CD14-positive monocyte (primary cell): ENCODE data around the gene RAB40B. TPM values are rescaled to one million over a fixed set of nuclear protein-coding genes. Genes with fewer than 3 reads are reported as not detected.

Source experiments
- DNase-seq, 3 donors: peaks; one replicate each; pipeline ENCODE4 v3.0.0-alpha.2; 2011 to 2022
- H2AFZ ChIP-seq: 2 replicates; pipeline ENCODE4 v1.6.0; 2012; ENCODE audit warnings: mild to moderate bottlenecking, low read depth, low read length, inconsistent platforms; ENCODE audit not compliant: insufficient read depth, poor library complexity, severe bottlenecking
- H3K27ac ChIP-seq, 2 donors: 1 replicate in 1 of 2; 2 replicates in 1 of 2; pipeline ENCODE4 v1.5.1; 2012 to 2013; ENCODE audit warnings: low read length in 2 of 2, control low read depth in 1 of 2, inconsistent platforms in 1 of 2, low read depth in 1 of 2, mild to moderate bottlenecking in 1 of 2
- H3K27me3 ChIP-seq, 2 donors: one replicate each; pipeline versions ENCODE4 v1.6.0 to v1.6.1; 2011 to 2013; ENCODE audit warnings: low read length in 2 of 2; ENCODE audit not compliant: control insufficient read depth in 2 of 2, insufficient read depth in 2 of 2
- H3K36me3 ChIP-seq, 2 donors: replicated peaks in 1 of 2; 1 replicate in 1 of 2; 2 replicates in 1 of 2; pipeline versions ENCODE4 v1.5.1 to v1.6.1; 2012 to 2013; ENCODE audit warnings: low read length in 2 of 2, control low read depth in 1 of 2, inconsistent platforms in 1 of 2, mild to moderate bottlenecking in 1 of 2; ENCODE audit not compliant: insufficient read depth in 2 of 2, control insufficient read depth in 1 of 2
- H3K4me1 ChIP-seq, 2 donors: 1 replicate in 1 of 2; 2 replicates in 1 of 2; pipeline versions ENCODE4 v1.5.1 to v1.6.1; 2012 to 2013; ENCODE audit warnings: low read length in 2 of 2, control low read depth in 1 of 2, inconsistent platforms in 1 of 2, mild to moderate bottlenecking in 1 of 2, moderate library complexity in 1 of 2; ENCODE audit not compliant: insufficient read depth in 2 of 2, control insufficient read depth in 1 of 2
- H3K4me2 ChIP-seq: replicated peaks from 2 replicates; pipeline ENCODE3; 2012; ENCODE audit warnings: low read length, moderate library complexity, mild to moderate bottlenecking; ENCODE audit not compliant: poor library complexity, severe bottlenecking; ENCODE audit errors: extremely low read depth
- H3K4me3 ChIP-seq, 3 experiments: fragments of 200-600 bp in 1 of 3; sonication (generic) in 1 of 3; replicated peaks in 1 of 3; 1 replicate in 2 of 3; 2 replicates in 1 of 3; pipeline ENCODE4 v1.5.1; 2011 to 2013; ENCODE audit warnings: low read length in 3 of 3, mild to moderate bottlenecking in 3 of 3, control low read depth in 2 of 3, low read depth in 2 of 3, inconsistent platforms in 1 of 3, moderate library complexity in 1 of 3
- H3K79me2 ChIP-seq: 2 replicates; pipeline ENCODE4 v1.6.0; 2012; ENCODE audit warnings: mild to moderate bottlenecking, control low read depth, inconsistent platforms, low read length, moderate library complexity; ENCODE audit not compliant: insufficient read depth
- H3K9ac ChIP-seq: 2 replicates; pipeline ENCODE4 v1.6.0; 2017; ENCODE audit warnings: low read length, mild to moderate bottlenecking; ENCODE audit not compliant: insufficient read depth, poor library complexity, severe bottlenecking
- H3K9me3 ChIP-seq, 2 donors: replicated peaks in 1 of 2; 1 replicate in 1 of 2; 2 replicates in 1 of 2; pipeline versions ENCODE4 v1.5.1 to v1.6.1; 2012 to 2013; ENCODE audit warnings: low read length in 2 of 2, control low read depth in 1 of 2; ENCODE audit not compliant: control insufficient read depth in 1 of 2, insufficient read depth in 1 of 2
- H4K20me1 ChIP-seq: 2 replicates; pipeline ENCODE4 v1.6.0; 2012; ENCODE audit warnings: mild to moderate bottlenecking, low read length, control low read depth, moderate library complexity; ENCODE audit not compliant: insufficient read depth
- H3K27ac Mint-ChIP-seq, 7 donors: one replicate each; pipeline ENCODE4 v1.8.0; 2020; ENCODE audit warnings: mild to moderate bottlenecking in 7 of 7, mixed read lengths in 7 of 7, moderate library complexity in 6 of 7, inconsistent platforms in 2 of 7
- H3K27me3 Mint-ChIP-seq, 3 donors: one replicate each; pipeline ENCODE4 v1.8.0; 2021 to 2022; ENCODE audit warnings: low read depth in 3 of 3, mild to moderate bottlenecking in 3 of 3, mixed read lengths in 3 of 3, moderate library complexity in 3 of 3, inconsistent platforms in 1 of 3
- H3K36me3 Mint-ChIP-seq, 2 donors: one replicate each; pipeline ENCODE4 v1.8.0; 2020; ENCODE audit warnings: mixed read lengths in 2 of 2, inconsistent platforms in 1 of 2, mild to moderate bottlenecking in 1 of 2
- H3K4me1 Mint-ChIP-seq: one replicate; pipeline ENCODE4 v1.8.0; 2020; ENCODE audit warnings: mild to moderate bottlenecking, mixed read lengths
- H3K4me3 Mint-ChIP-seq, 2 donors: one replicate each; pipeline ENCODE4 v1.8.0; 2020; ENCODE audit warnings: mild to moderate bottlenecking in 2 of 2, mixed read lengths in 2 of 2, moderate library complexity in 1 of 2
- H3K9me3 Mint-ChIP-seq, 7 donors: one replicate each; pipeline ENCODE4 v1.8.0; 2020 to 2022; ENCODE audit warnings: mixed read lengths in 7 of 7, mild to moderate bottlenecking in 6 of 7, moderate library complexity in 6 of 7, inconsistent platforms in 2 of 7
- CTCF ChIP-seq: fragments of 200-600 bp; IDR thresholded peaks from one replicate; pipeline ENCODE4 v1.8.0; 2022; ENCODE audit warnings: antibody characterized with exemption, mild to moderate bottlenecking
- WGBS: methylation state at CpG from one replicate; pipeline ENCODE4 v1.1.5; 2013; ENCODE audit warnings: missing lambda C conversion rate; ENCODE audit not compliant: insufficient coverage; 5-methylcytosine and 5-hydroxymethylcytosine counted together
- intact Hi-C, 2 donors: fragments of 100-400 bp; cut with micrococcal nuclease; formaldehyde crosslinking; loops; one replicate each; pipeline versions ENCODE4 v1.15.0 to v1.15.1; 2023
- polyA plus RNA-seq, 3 donors: library from polyadenylated mRNA; depleted of rRNA in 1 of 3; unstranded in 2 of 3; stranded (reverse) in 1 of 3; fragments of 300-500 nt in 2 of 3; fragments of >200 nt in 1 of 3; fragmentation: Illumina TruSeq in 2 of 3; gene quantifications; 1 replicate in 2 of 3; 2 replicates in 1 of 3; pipeline ENCODE4 v1.2.3, GENCODE V29; 2012 to 2021

The RAB40B gene
- polyA plus RNA-seq, 3 donors = 0.75 to 2.2 (median 0.95) TPM

GRCh38 chr17:82709024-82709675 is 10.7 kb upstream of the RAB40B start:
- no peak overlapping the region for H3K4me3 Mint-ChIP-seq

GRCh38 chr17:82705756-82706155 is 7.3 kb upstream of the RAB40B start:
- H3K4me3 ChIP-seq = no peak overlapping the region
- H3K9me3 ChIP-seq = no peaks in the 10 kb centered on the region
- H2AFZ ChIP-seq = no peak overlapping the region
- H3K36me3 ChIP-seq = no peaks in the 10 kb centered on the region
- intact Hi-C loops = no loop called here
- DNase-seq = no peak
- Mint-ChIP-seq H3K27ac (no peak overlapping the region), H3K36me3 (no peaks in the 10 kb centered on the region), H3K9me3 (peaks cover 0 to 1% (median 0%) of the 10 kb centered on the region in 7 donors), H3K4me1 (peaks cover 4% of the 10 kb centered on the region), H3K27me3 (peaks cover 0 to 4% (median 4%) of the 10 kb centered on the region in 3 donors), H3K4me3 (no peak overlapping the region)
- H3K9ac ChIP-seq = no peak overlapping the region
- TF ChIP-seq CTCF = no peak
- WGBS = 94% methylated on average over 16 of the region's 18 CpGs
- no peaks in the 10 kb centered on the region for H3K27me3 ChIP-seq
- no peaks in the 10 kb centered on the region for H3K79me2 ChIP-seq
- H4K20me1 ChIP-seq = no peaks in the 10 kb centered on the region
- H3K4me1 ChIP-seq = no peaks in the 10 kb centered on the region
- no peak overlapping the region for H3K27ac ChIP-seq
- no peak overlapping the region for H3K4me2 ChIP-seq

More at GRCh38 chr17:82709024-82709675, 10.7 kb upstream of the RAB40B start:
- no peaks in the 10 kb centered on the region for H3K27me3 ChIP-seq
- H3K4me1 ChIP-seq = no peaks in the 10 kb centered on the region
- no peak overlapping the region for H3K27ac ChIP-seq
- no peak for DNase-seq
- H2AFZ ChIP-seq = no peak overlapping the region
- H3K27ac Mint-ChIP-seq = no peak overlapping the region
- peaks cover 0 to 1% (median 0%) of the 10 kb centered on the region in 7 donors for H3K9me3 Mint-ChIP-seq
- no peak overlapping the region for H3K9ac ChIP-seq
- H3K4me3 ChIP-seq = no peak overlapping the region
- H3K36me3 Mint-ChIP-seq = no peaks in the 10 kb centered on the region
- WGBS = 100% methylated on average over 1 of the region's 9 CpGs
- no peak for TF ChIP-seq CTCF
- H3K9me3 ChIP-seq = no peaks in the 10 kb centered on the region
- H3K4me2 ChIP-seq = no peak overlapping the region
- H3K4me1 Mint-ChIP-seq = peaks cover 4% of the 10 kb centered on the region
- no peaks in the 10 kb centered on the region for H3K79me2 ChIP-seq
- H4K20me1 ChIP-seq = no peaks in the 10 kb centered on the region
- intact Hi-C loops = no loop called here
- no peaks in the 10 kb centered on the region for H3K36me3 ChIP-seq
- H3K27me3 Mint-ChIP-seq = peaks cover 0 to 4% (median 4%) of the 10 kb centered on the region in 3 donors
